DOHH2 (cell line): Measurements from ENCODE around the gene MFRP.

Source experiments
- CTCF ChIP-seq: fragments of 200-600 bp; sonication (generic); IDR thresholded peaks from one replicate; pipeline ENCODE4 v1.5.1; 2014; ENCODE audit warnings: antibody characterized with exemption, mild to moderate bottlenecking, low read depth, low read length; ENCODE audit not compliant: poor library complexity, severe bottlenecking
- EZH2phosphoT487 ChIP-seq: fragments of 200-600 bp; sonication (generic); IDR thresholded peaks from 2 replicates; pipeline ENCODE4 v1.6.1; 2017; ENCODE audit warnings: borderline replicate concordance, mild to moderate bottlenecking, antibody characterized with exemption, low read length, moderate library complexity, mixed read lengths

DNA sequence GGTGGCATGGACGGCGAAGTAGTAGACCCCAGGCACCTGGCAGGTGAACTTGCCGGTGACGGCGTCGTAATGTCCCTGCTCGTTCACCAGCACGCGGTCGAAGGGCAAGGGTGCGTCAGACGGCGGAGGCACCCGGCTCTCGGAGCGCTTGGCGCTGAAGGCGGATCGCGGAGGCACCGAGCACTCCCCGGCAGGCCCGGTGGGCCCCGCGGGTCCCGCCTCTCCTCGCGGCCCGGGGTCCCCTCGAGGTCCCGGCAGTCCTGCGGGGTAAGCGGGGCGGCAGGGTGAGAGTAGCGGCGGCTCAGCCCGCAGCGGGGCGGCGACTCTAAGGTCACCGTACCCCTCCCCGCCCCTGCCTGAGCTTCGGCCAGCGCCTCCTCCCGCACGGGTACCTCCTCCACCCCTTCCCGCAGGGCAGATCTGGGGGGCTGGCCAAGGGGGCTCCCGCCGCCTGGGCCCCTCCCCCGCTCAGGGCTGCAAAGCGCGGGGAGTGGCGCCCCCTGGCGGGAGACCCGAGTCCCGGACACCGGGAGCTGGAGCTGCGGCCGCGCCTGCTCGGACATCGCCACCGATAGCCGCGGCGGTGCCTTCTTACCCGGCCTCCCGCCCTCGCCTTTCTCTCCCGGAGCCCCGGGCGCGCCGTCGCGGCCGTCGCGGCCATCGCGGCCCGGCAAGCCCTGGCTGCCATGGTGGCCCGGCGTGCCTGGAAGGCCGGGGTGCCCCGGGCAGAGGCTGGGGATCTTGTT is 6.7 kb downstream of the MFRP start:
- TF ChIP-seq CTCF: peak; percentile 69
- no peak for TF ChIP-seq EZH2phosphoT487
